ENCODE measurements around the gene POU2F3.

Gene POU2F3

DNA sequence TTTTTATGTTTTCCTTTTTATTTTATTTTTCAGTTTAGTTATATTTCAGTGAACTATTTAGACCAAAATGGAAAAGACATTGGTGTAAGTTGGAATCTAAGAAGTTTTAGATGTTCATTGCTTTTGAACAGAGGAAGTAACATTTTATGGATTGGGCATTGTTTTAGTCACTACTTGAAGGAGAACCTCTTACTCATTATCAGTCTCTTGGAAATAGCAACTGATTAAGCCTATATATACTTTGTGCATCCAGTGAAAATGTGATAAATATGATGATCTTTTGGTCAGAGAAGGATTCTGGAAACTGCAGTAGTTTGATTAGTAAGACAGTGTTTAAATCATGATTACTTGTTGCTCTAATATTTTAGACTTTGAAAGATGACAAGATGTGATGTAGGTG is 110.7 kb downstream of the POU2F3 start:
- DNase-seq, result no peak

DNA sequence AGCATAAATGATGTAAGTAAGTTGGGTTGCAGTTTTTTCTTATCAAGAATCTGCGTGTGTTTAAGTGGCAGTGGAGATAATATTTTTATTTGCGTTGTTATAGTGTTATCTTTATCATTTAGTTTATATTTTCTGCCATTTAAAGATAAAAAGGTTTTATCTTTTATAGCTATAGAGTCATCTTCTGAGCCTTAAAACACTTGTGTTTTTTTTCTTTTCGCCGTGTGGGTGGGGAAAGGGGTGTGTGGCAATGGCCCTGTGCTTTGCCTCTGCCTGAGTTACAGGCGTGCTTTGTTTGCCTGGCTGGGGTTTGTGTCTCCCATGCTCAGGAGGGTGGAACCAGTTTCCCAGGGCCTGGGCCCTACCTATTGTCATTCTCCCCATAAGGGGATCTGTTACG is 112.5 kb downstream of the POU2F3 start:
- no peak for DNase-seq

DNA sequence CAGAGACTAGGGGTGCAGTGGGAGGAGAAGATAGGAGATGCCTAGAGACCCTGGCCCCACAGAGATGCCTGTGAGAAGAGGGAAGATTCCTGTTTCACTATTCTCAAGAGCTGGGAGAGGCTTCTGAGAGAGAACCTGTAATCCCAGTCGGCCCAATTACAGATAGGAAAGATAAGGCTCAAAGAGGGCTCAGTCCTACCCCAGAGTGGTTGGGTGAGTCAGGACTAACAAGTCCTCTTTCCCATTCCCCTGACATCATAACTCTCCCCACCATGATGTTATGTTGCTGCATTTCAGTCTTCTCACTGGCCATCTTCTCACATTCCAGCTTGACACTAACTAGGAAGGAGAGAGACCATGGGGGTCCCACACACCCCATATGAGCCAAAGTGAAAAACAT is 114.1 kb downstream of the POU2F3 start:
- DNase-seq, result no peak

- DNase-seq, result no peak
Measured at GRCh38 chr11:120354779-120355178, 114.8 kb downstream of the POU2F3 start.

DNA sequence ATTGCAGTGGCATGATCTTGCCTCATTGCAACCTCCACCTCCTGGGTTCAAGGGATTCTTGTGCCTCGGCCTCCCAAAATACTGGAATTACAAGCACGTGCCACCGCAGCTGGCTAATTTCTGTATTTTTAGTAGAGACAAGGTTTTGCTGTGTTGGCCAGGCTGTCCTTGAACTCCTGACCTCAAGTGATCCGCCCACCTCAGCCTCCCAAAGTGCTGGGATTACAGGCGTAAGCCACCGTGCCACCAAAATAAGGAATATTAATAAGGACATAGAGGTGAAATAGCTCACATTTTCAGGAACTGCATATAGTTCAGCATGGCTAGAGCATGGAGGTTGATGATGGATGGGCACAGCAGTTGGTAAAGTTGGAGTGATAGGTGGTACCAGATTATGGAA is 117.7 kb downstream of the POU2F3 start:
- DNase-seq, result no peak

- no peak for DNase-seq
Measured at GRCh38 chr11:120358729-120359128, 118.8 kb downstream of the POU2F3 start.

DNA sequence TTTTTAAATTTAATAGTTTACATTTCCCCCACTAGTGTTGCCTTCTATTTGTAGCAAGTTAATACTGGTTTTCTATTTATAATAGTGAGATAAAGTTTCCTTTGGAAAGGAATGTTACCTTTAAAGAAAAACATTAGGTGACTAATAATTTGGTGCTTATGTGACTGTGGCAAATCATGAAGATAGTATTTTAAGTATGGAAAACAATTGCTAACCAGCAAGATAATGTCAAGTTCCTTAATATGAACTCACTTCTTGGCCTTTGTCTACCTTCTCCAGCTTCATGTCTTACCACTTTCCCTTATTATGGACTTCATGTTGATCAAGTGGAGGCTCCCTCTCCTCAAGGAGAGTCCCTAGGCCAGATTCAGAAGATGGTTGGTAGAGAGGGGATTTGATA is 123.5 kb downstream of the POU2F3 start:
- DNase-seq, result no peak

- DNase-seq, result no peak
Measured at GRCh38 chr11:120365512-120365911, 125.6 kb downstream of the POU2F3 start.
